ENCODE data around the gene ELAVL1. TPM values are rescaled to one million over a fixed set of nuclear protein-coding genes. Genes with fewer than 3 reads are reported as not detected.

Gene ELAVL1
- total and polyA plus RNA-seq, 2 of the 13 experiments (the other 11 are each of a cell fraction or from before 2014, with no cell fraction given) = 27.9 to 38.4 TPM

- TF ChIP-seq BCLAF1 (IDR thresholded peaks at IDR 0.05) = no peak
- no peak for TF ChIP-seq ELF4 (CRISPR knock-in tag; IDR thresholded peaks at IDR 0.05; ENCODE audit: borderline replicate concordance)
- TF ChIP-seq RARA (CRISPR knock-in tag; IDR thresholded peaks at IDR 0.05) = peak; percentile 60; the same call in 1 of the 2 replicates
- TF ChIP-seq TBL1XR1 (IDR thresholded peaks at IDR 0.05; ENCODE audit: borderline replicate concordance, low read length, partially characterized antibody) = peak; percentile 47
- no peak for TF ChIP-seq TEAD2 (CRISPR knock-in tag; IDR thresholded peaks at IDR 0.05)
- no peak for TF ChIP-seq RBM39 (IDR thresholded peaks at IDR 0.05; ENCODE audit: low read depth, low read length, poor library complexity, severe bottlenecking)
- no peak for TF ChIP-seq NFKB2 (CRISPR knock-in tag; IDR thresholded peaks at IDR 0.05; ENCODE audit: borderline replicate concordance)
- no peak for TF ChIP-seq JUNB (CRISPR knock-in tag; IDR thresholded peaks at IDR 0.05; ENCODE audit: borderline replicate concordance)
- TF ChIP-seq ZNF777 (CRISPR knock-in tag; IDR thresholded peaks at IDR 0.05) = no peak
- TF ChIP-seq, protein P1, sequence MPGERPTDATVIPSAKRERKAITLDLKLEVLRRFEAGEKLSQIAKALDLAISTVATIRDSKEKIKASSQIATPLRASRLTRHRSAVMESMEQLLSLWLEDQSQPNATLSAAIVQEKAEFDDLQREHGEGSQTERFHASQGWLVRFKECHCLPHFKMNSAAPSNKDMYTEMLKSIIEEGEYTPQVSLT (CRISPR knock-in tag; IDR thresholded peaks at IDR 0.05; ENCODE audit: borderline replicate concordance, low read depth) = no peak
- TF ChIP-seq KDM4B (CRISPR knock-in tag; IDR thresholded peaks at IDR 0.05) = no peak
- TF ChIP-seq ZIK1 (CRISPR knock-in tag; IDR thresholded peaks at IDR 0.05; ENCODE audit: borderline replicate concordance, low read depth) = no peak
- TF ChIP-seq MED1 (CRISPR knock-in tag; IDR thresholded peaks at IDR 0.05) = no peak
- no peak for TF ChIP-seq ZNF260 (CRISPR knock-in tag; IDR thresholded peaks at IDR 0.05; ENCODE audit: borderline replicate concordance, low read depth)
- TF ChIP-seq, protein P2, sequence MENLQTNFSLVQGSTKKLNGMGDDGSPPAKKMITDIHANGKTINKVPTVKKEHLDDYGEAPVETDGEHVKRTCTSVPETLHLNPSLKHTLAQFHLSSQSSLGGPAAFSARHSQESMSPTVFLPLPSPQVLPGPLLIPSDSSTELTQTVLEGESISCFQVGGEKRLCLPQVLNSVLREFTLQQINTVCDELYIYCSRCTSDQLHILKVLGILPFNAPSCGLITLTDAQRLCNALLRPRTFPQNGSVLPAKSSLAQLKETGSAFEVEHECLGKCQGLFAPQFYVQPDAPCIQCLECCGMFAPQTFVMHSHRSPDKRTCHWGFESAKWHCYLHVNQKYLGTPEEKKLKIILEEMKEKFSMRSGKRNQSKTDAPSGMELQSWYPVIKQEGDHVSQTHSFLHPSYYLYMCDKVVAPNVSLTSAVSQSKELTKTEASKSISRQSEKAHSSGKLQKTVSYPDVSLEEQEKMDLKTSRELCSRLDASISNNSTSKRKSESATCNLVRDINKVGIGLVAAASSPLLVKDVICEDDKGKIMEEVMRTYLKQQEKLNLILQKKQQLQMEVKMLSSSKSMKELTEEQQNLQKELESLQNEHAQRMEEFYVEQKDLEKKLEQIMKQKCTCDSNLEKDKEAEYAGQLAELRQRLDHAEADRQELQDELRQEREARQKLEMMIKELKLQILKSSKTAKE (CRISPR knock-in tag; IDR thresholded peaks at IDR 0.05; ENCODE audit: borderline replicate concordance) = 0 out of 2 replicates have a peak, but pooled peaks have one; percentile 38
- TF ChIP-seq E2F2 (CRISPR knock-in tag; IDR thresholded peaks at IDR 0.05; ENCODE audit: borderline replicate concordance) = no peak
- TF ChIP-seq TRIM22 (IDR thresholded peaks at IDR 0.05) = no peak
Measured at GRCh38 chr19:8045872-8046568, 40.6 kb upstream of the ELAVL1 start (continued).
